Subcutaneous abdominal adipose tissue (tissue), 5 donors: Measurements from ENCODE around the gene RNF126.

Source experiments
- H3K27ac ChIP-seq: one replicate; pipeline ENCODE4 v1.7.0; 2013; ENCODE audit warnings: low read depth, mild to moderate bottlenecking, inconsistent platforms, low read length, moderate library complexity
- H3K27me3 ChIP-seq, 5 donors: one replicate each; pipeline ENCODE4 v1.7.0; 2013; ENCODE audit warnings: low read length in 5 of 5, inconsistent platforms in 1 of 5; ENCODE audit not compliant: control insufficient read depth in 5 of 5, insufficient read depth in 4 of 5
- H3K36me3 ChIP-seq, 5 donors: one replicate each; pipeline ENCODE4 v1.7.0; 2013; ENCODE audit warnings: low read length in 5 of 5; ENCODE audit not compliant: control insufficient read depth in 5 of 5, insufficient read depth in 5 of 5
- H3K4me1 ChIP-seq, 5 donors: one replicate each; pipeline ENCODE4 v1.7.0; 2013; ENCODE audit warnings: low read length in 5 of 5, mild to moderate bottlenecking in 3 of 5, moderate library complexity in 1 of 5; ENCODE audit not compliant: control insufficient read depth in 5 of 5, insufficient read depth in 5 of 5
- H3K4me3 ChIP-seq, 5 donors: one replicate each; pipeline ENCODE4 v1.7.0; 2013; ENCODE audit warnings: low read length in 5 of 5, low read depth in 1 of 5
- H3K9ac ChIP-seq, 5 donors: one replicate each; pipeline ENCODE4 v1.7.0; 2013; ENCODE audit warnings: low read length in 5 of 5, mild to moderate bottlenecking in 4 of 5, moderate library complexity in 3 of 5
- H3K9me3 ChIP-seq, 5 donors: one replicate each; pipeline ENCODE4 v1.7.0; 2013; ENCODE audit warnings: low read length in 5 of 5; ENCODE audit not compliant: control insufficient read depth in 5 of 5
- donor health status: healthy.
- donor health status: healthy.
- donor health status: healthy.
- donor health status: healthy.
- donor health status: healthy.

RNF126 gene

DNA sequence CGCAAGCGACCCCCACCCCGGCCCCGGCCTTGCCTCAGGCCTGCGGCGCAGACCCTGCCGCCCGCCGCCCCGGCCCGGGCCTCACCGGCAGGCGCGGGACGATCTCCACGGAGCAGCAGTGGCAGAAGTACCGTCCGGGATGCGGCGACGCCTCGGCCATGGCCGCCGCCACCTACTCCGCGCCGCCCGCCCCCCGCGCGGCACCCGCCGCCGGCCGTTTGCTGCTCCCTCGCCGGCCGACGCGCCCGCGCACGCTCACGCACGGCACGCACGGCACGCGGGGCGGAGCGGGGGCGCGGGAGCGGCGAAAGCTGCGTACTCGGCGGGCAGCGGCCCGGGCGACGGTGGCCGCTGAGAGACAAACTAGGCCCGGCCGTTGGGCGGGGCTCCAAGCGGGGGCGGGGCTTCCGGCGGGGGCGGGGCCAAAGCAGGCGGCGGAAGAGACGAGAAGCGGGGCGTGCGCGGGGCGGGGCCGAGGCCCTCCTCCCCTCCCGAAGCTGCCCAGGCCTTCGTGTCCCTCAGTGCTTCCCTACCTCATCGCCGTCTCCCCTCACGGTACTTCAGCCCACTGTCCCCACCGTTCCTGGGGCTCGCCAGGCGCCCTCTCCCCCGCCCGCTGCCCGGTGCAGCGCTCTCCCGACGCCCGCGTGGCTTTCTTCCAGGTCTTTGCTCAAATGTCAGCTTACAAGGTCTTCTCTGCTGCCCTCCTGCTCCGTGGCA is at the start of gene RNF126:
TSS of gene RNF126 (minus strand) at position 253 of the 720 bp plus-strand sequence. CDS start at position 160, 93 bp downstream.
- H3K4me3 ChIP-seq, result peak within 1 kb of the TSS; percentile 65 to 87 (median 78)
- H3K36me3 ChIP-seq, result peaks cover 0 to 5% (median 4%) of the 10 kb centered on the region in 5 donors
- H3K27ac ChIP-seq, result peak within 1 kb of the TSS; percentile 88
- peaks cover 7 to 73% (median 65%) of the 10 kb centered on the region in 5 donors for H3K4me1 ChIP-seq
- no peaks in the 10 kb centered on the region for H3K9me3 ChIP-seq
- peak within 1 kb of the TSS; percentile 63 to 88 (median 81) for H3K9ac ChIP-seq
- no peaks in the 10 kb centered on the region for H3K27me3 ChIP-seq

- no peaks in the 10 kb centered on the region for H3K27me3 ChIP-seq
- H3K4me3 ChIP-seq, result no peak overlapping the region
- H3K9me3 ChIP-seq, result peaks cover 0 to 9% (median 5%) of the 10 kb centered on the region in 5 donors
- peaks cover 0 to 9% (median 6%) of the 10 kb centered on the region in 5 donors for H3K36me3 ChIP-seq
- H3K27ac ChIP-seq, result peak overlapping the region; percentile 87
- H3K4me1 ChIP-seq, result peaks cover 0 to 52% (median 39%) of the 10 kb centered on the region in 5 donors
- H3K9ac ChIP-seq, result peak overlapping the region in 2 of 5 donors; percentile 2 to 38
Observed at GRCh38 chr19:711254-711653, 48.2 kb upstream of the RNF126 start.

DNA sequence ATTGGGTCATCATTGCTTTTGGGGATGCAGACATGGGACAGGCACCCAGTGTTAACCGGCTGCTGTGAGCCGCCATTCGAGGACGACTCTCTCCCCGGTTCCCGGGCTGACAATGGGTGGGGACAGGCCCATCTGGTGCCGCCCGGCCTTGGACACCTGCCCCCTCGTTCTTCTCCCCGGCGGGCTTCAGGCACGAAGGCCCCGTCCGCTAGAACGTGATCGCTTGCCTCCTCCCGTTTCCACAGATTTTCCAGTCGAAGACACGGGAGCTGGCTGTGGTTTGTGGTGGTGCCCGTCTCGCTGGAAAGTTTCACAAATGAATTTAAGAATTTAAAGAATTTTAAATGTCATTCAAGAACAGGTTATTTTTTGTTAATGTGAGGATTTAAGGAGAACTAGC is 47.8 kb upstream of the RNF126 start:
- Histone ChIP-seq H3K36me3 (peaks cover 0 to 9% (median 6%) of the 10 kb centered on the region in 5 donors), H3K9ac (peak overlapping the region in 2 of 5 donors; percentile 38), H3K27ac (peak overlapping the region; percentile 87), H3K4me3 (peak overlapping the region in 2 of 5 donors; percentile 34 to 73), H3K27me3 (no peaks in the 10 kb centered on the region), H3K9me3 (peaks cover 0 to 9% (median 5%) of the 10 kb centered on the region in 5 donors), H3K4me1 (peaks cover 0 to 50% (median 39%) of the 10 kb centered on the region in 5 donors)

GRCh38 chr19:709965-710571 is 47.1 kb upstream of the RNF126 start:
- peak overlapping the region in 4 of 5 donors; percentile 64 to 83 (median 73) for H3K9ac ChIP-seq
- H3K4me3 ChIP-seq, result peak overlapping the region in 4 of 5 donors; percentile 66 to 79 (median 76)

GRCh38 chr19:709196-709964 is 46.4 kb upstream of the RNF126 start:
- peaks cover 0 to 3% (median 0%) of the 10 kb centered on the region in 5 donors for H3K36me3 ChIP-seq
- peaks cover 0 to 3% (median 0%) of the 10 kb centered on the region in 5 donors for H3K9me3 ChIP-seq
- no peaks in the 10 kb centered on the region for H3K27me3 ChIP-seq
- H3K4me3 ChIP-seq, result peak overlapping the region in 4 of 5 donors; percentile 66 to 79 (median 76)
- H3K27ac ChIP-seq, result peak overlapping the region; percentile 87
- H3K4me1 ChIP-seq, result peaks cover 0 to 47% (median 40%) of the 10 kb centered on the region in 5 donors
- peak overlapping the region in 4 of 5 donors; percentile 64 to 83 (median 73) for H3K9ac ChIP-seq

More at GRCh38 chr19:709965-710571, 47.1 kb upstream of the RNF126 start:
- Histone ChIP-seq H3K36me3 (peaks cover 0 to 3% (median 0%) of the 10 kb centered on the region in 5 donors), H3K27me3 (no peaks in the 10 kb centered on the region), H3K4me1 (peaks cover 0 to 47% (median 39%) of the 10 kb centered on the region in 5 donors), H3K27ac (peak overlapping the region; percentile 87), H3K9me3 (peaks cover 0 to 3% (median 0%) of the 10 kb centered on the region in 5 donors)

DNA sequence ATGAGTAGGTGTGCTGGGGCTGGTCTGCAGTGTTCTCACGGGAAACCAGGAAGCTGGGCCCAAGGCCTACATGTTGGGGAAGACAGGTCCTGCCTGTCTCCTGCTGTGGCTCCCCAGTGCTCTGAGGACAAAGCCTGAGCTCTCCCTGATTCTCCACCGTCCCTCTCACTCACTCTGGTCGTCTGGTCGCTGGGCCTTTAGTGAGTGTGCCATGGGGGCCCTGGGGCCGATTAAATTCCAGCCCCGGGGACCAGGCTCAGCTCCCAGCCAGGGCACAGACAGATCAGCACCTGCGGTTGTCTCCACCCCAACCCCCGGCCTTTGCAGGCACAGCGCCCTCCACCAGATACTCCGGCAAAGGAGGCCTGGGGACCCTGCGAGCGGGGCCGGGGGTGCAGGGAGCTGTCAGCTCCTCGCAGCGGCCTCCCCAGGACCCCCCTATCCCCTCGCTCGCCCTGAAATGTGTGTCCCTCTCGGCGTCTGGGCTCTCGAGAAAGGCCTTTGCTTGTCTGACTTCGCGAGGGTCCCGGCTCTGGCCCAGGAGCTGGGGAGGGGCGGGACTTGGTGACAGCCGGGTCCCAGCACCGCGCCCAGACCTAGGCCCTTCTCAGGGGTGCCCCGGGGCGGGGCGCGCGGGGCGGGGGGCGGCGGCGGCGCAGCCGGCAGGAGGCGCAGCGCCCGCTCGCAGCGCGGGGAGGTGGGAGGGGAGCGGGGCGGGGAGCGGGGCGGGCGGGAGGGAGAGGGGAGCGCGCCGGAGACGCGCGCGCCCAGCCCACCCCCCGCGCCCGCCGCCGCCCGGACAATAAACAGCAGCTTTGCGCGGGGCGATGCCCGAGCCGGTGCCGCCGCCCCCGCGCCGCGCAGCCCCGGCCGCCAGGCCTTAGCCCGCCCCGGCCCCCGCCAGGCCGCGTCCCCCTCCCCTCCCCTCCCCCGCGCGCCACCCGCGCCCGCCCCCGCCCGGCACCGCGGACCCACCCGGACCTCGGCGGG is 45.4 kb upstream of the RNF126 start, which contains the start of gene PALM:
TSS of gene PALM (plus strand) at position 782 of the 990 bp plus-strand sequence. CDS start 212 bp downstream, outside the sequence.
- Histone ChIP-seq H3K9me3 (peaks cover 0 to 3% (median 0%) of the 10 kb centered on the region in 5 donors), H3K9ac (peak within 1 kb of the TSS; percentile 16 to 83 (median 73))

DNA sequence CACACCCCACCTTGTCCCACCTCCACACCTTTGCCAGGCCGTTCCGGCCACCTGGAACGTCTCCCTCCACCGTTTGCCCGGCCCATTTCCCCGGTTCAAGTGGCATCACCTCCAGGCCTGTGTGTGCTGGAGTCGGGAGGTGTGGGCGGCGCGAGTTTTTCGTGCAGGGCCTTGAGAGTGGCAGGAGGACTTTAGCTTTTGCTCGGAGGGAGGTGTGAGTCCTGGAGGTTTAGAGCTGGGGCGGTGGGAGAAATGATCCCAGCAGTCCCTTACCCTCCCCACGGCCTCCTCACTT is 41.4 kb upstream of the RNF126 start:
- peaks cover 0 to 26% (median 20%) of the 10 kb centered on the region in 5 donors for H3K4me1 ChIP-seq
- H3K36me3 ChIP-seq, result no peaks in the 10 kb centered on the region
- no peaks in the 10 kb centered on the region for H3K27me3 ChIP-seq
- no peak overlapping the region for H3K27ac ChIP-seq
- H3K9ac ChIP-seq, result no peak overlapping the region
- H3K4me3 ChIP-seq, result peak overlapping the region in 3 of 5 donors; percentile 31 to 42 (median 40)
- H3K9me3 ChIP-seq, result peaks cover 0 to 3% (median 0%) of the 10 kb centered on the region in 5 donors

More for the DNA sequence above, 45.4 kb upstream of the RNF126 start, which contains the start of gene PALM:
- Histone ChIP-seq H3K4me3 (peak within 1 kb of the TSS in 4 of 5 donors; percentile 66 to 79 (median 76)), H3K27ac (peak within 1 kb of the TSS; percentile 87), H3K36me3 (peaks cover 0 to 3% (median 0%) of the 10 kb centered on the region in 5 donors), H3K27me3 (no peaks in the 10 kb centered on the region), H3K4me1 (peaks cover 0 to 49% (median 45%) of the 10 kb centered on the region in 5 donors)

DNA sequence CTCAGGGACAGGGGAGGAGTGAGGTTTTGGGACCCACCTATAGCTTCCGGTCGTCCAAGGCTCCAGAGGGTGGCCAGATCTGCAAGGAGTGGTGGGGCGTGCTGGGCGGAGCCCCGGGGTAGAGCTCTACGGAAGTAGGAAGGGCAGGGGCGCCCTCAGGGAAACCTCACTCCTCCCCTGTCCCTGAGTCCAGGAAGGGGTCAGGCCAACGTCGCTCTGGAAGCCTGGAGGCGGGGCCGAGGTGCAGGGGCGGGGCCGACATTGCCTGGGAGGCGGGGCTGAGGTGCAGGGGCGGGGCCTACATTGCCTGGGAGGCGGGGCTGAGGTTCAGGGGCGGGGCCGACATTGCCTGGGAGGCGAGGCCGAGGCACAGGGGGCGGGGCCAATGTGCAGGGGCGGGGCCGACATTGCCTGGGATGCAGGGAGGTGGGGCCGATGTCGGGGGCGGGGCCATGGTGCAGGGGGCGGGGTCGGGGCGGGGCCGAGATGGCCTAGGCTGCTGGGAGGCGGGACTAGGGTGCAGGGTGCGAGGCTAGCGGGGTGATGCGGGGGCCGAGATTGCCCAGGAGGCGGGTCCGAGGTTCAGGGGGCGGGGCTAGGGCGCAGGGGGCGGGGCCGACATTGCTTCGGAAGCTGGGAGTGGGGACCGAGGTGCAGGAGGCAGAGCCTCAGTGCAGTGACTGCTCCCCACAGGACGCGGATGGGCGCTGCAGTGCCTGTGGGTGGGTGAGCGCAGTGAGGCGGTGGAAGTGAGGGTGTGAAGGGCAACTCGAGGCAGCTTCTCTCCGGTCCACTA is 40.8 kb upstream of the RNF126 start:
- H3K27ac ChIP-seq, result no peak overlapping the region
- H3K9me3 ChIP-seq, result peaks cover 0 to 3% (median 0%) of the 10 kb centered on the region in 5 donors
- H3K9ac ChIP-seq, result peak overlapping the region in 1 of 5 donors; percentile 14
- no peaks in the 10 kb centered on the region for H3K27me3 ChIP-seq
- peaks cover 0 to 26% (median 20%) of the 10 kb centered on the region in 5 donors for H3K4me1 ChIP-seq
- no peaks in the 10 kb centered on the region for H3K36me3 ChIP-seq
- peak overlapping the region in 4 of 5 donors; percentile 29 to 57 (median 52) for H3K4me3 ChIP-seq
